NOMO-1 treated with dmso at 0.1 percent for 144 hours (cell line): ENCODE measurements around the gene TNIK.
"Not testable (repeated sequence)": the region's sequence is repeated elsewhere in the genome, so short reads cannot be mapped to it uniquely, and the experiment has no call there.

Source experiments
- DNase-seq: peaks from one replicate; lab custom pipeline; 2025; ENCODE audit not compliant: unreplicated experiment; lab: John Stamatoyannopoulos, UW

The TNIK gene

GRCh38 chr3:171287761-171288160, 172.4 kb downstream of the TNIK start:
- not testable (repeated sequence) for DNase-seq

- no peak for DNase-seq
Measured at GRCh38 chr3:171286580-171287249, 173.5 kb downstream of the TNIK start.

DNA sequence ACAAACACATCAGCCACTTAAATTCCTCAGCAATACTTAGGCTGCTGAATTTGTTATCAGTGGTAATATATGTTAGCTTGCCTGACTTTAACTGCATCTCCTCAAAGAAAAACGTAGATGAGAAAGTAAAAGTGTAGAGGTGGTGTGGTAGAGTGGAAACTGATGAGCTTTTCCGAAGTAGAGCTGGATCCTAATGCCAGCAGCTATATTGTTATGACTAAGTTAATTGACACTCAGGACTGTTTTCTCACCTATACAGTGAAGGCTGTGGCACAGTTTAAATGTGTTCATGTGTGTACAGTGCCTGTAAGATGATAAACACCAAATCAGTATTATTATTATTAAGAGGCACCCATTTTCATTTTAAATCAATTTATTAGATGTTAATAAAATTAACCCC, 174.9 kb downstream of the TNIK start:
- DNase-seq, result no peak

- no peak for DNase-seq
Measured at GRCh38 chr3:171284308-171285075, 175.7 kb downstream of the TNIK start.

DNA sequence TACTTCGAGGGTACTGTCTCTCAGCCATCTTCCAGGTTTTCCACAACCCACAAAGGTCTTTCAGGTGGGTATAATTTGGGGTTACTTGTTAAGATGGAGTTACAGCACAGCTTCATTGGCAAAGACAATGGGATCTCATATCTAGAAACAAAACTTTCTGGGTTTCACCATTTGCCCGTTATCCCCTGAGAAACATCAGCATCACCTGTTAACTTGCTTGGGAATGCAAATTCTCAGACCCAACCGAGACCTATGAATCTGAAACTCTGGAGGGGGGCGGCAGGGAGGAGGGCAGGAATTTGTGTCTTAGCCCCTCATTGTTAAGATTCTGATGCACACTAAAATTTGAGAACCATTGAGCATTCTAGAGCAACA, 176.4 kb downstream of the TNIK start:
- DNase-seq, result no peak

GRCh38 chr3:171283183-171283847, 176.9 kb downstream of the TNIK start:
- no peak for DNase-seq

GRCh38 chr3:171282041-171282440, 178.2 kb downstream of the TNIK start:
- DNase-seq, result no peak

GRCh38 chr3:171281256-171281992, 178.8 kb downstream of the TNIK start:
- DNase-seq, result no peak

DNA sequence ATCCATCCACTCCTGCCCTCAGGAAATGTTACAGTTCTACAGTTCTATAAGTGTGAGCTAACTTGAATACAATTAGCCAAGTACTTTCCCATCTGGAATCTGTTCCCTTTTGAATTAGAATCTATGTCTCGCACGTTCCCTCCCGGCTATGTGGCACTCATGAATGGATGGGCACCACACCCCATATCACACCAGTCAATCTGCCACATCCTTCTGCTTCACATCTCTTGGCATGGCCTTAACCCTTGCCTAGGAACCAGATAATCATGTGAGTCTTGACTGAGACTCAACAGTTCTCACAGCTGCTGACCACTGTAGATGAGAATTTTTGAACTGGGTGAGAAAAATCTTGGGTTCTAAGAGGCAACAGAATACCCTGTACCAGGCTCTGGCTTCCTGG, 180.2 kb downstream of the TNIK start:
- no peak for DNase-seq

- no peak for DNase-seq
Measured at GRCh38 chr3:171278299-171278590, 182.0 kb downstream of the TNIK start.

DNA sequence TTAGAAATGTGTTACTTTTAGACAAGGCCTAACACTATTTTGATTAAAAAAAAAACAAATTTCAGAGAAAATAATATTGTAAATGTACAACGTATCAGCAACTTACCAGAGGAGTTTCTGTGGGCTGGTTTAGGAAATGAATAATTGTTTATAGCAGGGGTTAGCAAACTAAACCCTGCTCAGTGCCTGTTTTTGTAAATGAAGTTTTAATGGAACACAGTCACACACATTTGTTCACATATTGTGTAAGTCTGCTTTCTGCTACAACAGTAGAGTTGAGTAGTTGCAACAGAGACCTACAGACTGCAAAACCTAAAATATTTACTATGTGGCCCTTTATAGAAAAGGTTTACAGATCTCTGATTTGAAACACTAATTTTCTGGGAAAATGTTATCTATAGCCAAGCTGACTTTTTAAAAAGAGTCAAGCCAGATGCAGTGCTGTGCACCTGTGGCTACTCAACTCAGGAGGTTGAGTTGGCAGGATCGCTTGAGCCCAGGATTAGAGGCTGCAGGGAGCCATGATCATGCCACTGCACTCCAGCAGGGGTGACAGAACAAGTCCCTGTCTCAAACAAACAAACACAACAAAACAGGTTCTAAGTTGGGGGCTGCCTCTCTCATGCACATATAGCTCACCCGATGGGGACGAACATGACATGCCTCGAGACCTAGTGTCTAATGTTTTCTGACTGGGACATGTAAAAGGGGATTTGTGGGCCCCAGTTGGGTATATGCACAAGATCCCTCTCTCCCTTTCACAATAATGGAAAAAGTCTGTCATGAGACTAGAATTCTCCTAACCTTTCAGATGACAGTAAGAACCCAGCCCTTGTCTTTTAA, 182.5 kb downstream of the TNIK start:
- DNase-seq, result no peak

GRCh38 chr3:171276923-171277322, 183.3 kb downstream of the TNIK start:
- no peak for DNase-seq

DNA sequence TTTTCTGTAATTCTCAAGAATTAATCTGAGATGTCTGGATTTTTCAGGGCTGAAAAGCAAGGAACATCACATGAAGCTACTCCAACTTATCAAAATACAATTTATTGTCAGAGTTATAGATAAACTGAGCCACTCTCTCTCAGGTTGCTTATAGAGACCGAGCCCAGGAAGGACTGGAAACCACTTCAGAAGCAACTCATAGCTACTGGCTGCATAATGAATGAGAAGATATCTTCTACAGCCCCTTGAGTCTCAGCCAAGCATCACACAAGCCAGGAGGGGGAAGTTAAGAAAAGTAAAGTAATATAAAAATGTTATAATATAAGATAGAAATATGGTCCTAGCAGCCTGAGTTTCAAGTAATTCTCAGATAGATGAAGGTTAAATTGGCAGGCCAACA, 186.0 kb downstream of the TNIK start:
- no peak for DNase-seq

- no peak for DNase-seq
Measured at GRCh38 chr3:171270541-171270940, 189.7 kb downstream of the TNIK start.

DNA sequence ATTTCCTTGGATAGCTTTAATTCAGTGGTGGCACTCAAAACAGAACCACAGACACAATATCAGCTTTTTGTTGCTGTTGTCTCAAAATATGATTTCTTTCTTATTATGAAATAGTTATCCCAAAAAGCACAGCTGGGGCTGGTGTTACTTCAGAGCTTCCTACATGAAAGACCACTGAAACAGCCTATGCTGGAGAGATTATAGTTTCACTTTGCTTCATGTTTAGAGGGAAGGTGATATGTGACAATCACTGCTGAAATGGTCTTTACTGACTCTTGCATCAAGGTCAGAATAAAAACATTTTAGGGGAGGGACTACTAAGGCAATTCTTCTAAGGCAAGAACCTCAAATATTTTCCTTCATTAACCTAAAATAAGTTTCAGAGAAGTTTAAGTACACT, 190.7 kb downstream of the TNIK start:
- no peak for DNase-seq

DNA sequence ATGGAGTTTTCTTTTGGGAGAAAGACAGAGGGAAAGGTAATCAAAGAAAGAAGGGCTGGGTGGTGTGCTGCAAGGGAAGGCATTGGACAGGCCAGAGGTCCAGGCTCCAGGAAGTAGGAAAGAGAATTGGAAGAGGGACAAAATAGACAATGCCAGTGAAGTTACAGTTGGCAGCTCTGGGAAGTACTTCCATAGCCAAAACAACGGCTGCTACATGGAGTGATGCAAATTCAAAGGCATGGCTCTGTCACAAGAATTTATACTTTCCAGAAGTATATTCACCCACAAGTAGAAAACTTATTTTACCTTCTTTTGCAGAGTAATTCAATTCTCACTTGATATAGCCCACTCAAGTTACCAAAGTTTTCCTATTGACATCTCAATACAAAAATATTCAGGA, 191.5 kb downstream of the TNIK start:
- no peak for DNase-seq

- no peak for DNase-seq
Measured at GRCh38 chr3:171267104-171267503, 193.1 kb downstream of the TNIK start.

GRCh38 chr3:171266740-171267073, 193.5 kb downstream of the TNIK start:
- no peak for DNase-seq

DNA sequence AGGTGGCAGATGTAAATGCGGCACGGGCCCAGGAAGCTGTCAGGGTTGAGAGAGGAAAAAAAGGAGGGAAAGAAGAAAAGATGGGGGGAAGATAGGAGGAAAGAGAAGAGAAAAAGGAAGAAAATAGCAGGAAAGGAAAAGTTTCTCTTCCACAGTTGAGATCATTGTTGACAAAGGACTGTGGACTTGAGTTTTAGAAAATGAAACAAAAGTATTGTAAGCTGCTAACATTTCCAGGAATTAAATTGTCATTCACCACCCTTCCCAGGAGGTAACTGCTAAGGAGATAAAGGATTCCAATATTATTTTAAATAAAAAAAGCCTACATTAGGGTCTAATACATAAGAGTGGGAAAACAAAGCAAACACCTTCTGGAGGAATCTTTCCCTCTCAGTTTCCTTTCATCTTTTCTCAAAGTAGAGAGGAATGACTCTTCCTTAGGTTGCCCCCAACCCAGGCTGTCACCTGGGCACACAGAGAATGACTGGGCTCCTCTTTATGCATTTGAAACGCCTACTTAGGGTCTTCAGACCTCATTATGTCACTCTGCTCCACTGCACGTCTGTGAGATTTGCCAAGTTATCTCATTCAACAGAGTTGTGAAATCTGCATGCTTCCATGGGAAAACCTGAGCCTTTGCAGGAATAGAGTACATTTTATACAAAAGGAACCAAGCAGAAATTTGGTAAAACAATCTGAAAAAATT, 194.0 kb downstream of the TNIK start:
- no peak for DNase-seq

DNA sequence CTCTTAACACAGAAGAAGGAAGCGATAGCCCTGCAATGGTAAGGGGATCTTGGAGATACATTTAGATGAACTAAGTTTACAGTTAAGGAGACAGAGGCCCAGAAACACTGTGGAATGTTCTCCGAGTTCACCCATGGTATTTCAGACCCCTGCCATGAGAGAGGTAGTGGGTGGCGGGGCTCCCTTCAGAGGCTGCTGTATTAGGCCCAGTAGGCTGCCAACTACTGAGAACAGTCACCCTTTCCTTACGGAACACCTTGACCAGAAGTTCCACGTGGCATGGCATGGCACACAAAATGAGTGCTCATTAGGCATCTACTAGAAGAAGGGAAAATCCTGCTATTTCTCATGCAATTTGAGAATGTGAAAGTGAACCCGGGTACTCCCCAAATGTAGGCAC, 195.4 kb downstream of the TNIK start:
- no peak for DNase-seq
